ENCODE data around the gene ZNF608.
A peak's percentile ranks its signal among the peaks of the same experiment; 100 is the strongest.

ZNF608 gene

GRCh38 chr5:124713595-124713994, 32.8 kb downstream of the ZNF608 start:
- no peak for DNase-seq

GRCh38 chr5:124712731-124713305, 33.6 kb downstream of the ZNF608 start:
- no peak for DNase-seq

GRCh38 chr5:124708086-124708485, 38.4 kb downstream of the ZNF608 start:
- DNase-seq = no peak

DNA sequence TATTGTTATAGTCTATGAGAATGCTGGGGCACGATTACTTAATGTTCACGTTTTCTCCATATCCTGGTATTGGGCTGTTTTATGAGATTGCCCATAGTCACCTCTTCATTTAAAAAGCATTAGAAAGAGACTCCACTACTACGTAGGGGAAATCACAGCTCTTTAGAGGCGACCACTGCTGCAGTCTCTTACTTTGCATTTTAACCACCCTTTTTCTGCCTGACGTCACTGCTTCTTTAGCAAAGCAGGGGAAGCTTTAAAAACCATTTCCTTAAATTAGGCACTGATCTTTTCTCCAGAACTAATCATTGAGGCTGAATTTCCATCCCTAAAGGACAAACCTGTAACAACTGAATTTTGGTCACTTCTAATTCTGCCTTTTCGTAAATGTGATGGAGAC, 38.9 kb downstream of the ZNF608 start:
- no peak for DNase-seq

DNA sequence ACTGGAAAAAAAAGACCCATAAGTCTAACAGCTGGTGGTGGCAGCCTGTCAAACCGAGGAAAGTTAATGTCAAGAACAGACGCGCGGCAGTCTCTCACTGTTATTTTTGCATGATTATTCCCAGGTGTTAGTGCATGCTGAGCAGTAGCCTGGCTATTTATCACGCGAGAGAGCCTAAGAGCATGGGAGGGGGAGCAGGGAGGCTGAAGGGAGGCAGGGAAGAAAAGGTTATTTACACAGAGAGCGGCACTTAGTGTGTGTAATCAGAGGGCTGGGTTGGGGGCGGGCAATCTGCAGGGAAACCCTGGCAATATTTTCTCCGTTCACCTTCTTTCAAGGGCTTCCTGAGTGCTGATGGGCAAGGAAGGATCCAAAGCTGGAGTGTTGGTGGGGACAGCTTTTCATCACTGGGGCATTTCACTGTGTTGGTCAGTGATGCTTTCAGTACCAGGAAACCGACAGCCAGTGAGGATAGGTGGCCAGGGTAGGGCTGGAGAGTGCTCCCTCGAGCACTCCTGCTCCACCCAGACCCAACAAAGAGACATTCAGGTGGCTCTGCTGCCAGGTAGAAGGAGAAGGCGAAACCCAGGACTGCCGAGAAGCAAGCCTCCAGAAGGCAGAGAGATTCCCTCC, 39.6 kb downstream of the ZNF608 start:
- DNase-seq = peak; percentile 90

DNA sequence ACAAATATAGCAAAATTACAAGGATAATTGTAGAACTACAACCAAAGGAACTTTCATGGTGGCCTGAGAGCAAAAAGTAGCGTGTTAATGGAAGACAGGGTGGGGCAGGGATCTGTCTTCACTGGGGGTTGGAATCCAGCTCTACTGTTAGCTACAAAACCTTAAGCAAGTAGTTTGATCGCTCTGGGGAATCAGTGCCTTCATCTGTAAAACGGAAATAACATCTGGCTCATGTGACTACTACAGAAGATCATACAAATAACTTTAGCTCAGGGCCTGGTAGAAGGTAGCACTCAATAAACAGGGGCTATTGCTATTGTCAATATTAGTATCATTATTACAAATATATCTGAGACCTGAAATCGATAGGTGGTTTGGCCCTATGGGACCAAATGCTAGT, 40.4 kb downstream of the ZNF608 start:
- no peak for DNase-seq

- DNase-seq = peak; percentile 94
These were observed 40.9 kb downstream of the ZNF608 start for GRCh38 chr5:124705577-124705976.

DNA sequence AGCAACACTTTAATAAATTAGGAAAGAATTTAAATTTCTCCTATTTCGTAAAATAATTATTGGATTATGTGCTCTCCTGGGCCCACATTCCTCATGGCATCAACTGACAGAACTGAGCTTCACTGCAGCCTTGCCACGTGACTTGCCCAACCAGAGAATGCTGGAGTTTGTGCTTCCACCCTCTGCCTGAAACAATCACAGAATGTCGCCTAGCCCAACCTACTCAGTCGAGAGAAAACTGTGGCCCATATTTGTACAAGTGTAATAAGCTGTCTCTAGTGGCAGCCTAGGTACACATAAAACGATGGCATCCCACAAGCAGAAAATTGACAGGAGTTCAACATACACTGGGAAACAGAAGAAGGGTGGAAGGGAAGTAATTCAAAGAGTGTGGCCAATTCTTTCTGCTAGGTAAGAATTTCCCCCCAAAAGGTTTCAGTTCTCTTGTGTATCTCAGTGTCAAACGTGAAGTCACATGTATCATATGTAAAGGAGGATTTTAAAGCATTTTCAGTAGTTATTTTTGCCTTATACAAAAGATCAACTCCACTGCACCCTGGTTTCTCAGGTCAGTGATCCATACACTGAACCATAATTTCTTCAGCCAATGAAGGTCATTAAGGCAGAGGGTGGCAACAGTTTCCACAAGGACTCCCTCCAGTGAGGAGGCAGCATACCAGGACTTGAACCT, 41.7 kb downstream of the ZNF608 start:
- no peak for DNase-seq

DNA sequence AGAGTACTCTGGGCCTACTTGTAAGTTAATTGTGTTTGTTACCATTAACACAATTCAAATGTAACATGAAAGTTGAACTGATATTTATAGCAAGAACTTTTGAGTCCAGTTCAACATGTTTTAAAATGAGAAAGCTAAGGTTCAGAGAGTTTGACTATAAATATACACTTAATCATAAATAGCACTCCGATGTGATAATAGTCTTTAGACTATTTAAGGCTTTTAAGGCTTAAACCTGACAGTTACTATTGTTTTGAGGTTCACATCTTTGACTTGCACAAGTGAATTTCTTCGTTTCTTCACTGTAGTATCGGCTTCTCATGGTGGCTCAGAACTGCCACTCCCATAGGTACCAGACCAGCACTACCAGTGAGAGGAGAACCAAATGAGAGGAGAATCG, 42.4 kb downstream of the ZNF608 start:
- no peak for DNase-seq

GRCh38 chr5:124702525-124702924, 43.9 kb downstream of the ZNF608 start:
- DNase-seq = no peak

GRCh38 chr5:124701873-124702425, 44.5 kb downstream of the ZNF608 start:
- DNase-seq = no peak

- no peak for DNase-seq
These were observed 45.4 kb downstream of the ZNF608 start for GRCh38 chr5:124701016-124701415.

GRCh38 chr5:124700333-124700732, 46.1 kb downstream of the ZNF608 start:
- no peak for DNase-seq

DNA sequence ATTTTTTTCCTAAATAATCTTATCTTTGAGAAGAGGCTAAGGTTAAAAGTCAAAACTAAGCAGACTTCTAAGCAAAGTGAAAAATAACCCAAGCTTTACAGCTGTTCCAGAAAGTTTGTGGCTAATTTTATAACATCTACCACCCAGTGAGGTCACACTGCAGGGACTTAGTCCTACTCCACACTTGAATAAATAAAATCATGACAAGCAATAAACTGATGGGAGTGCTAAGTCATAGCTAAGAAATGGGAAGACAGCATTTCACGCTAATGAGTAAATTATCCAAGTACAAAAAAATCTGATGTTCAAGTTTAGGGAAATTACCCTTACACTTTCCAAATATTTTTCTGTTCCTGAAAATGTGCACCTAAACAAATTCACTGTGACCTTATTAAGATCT, 47.7 kb downstream of the ZNF608 start:
- no peak for DNase-seq

- no peak for DNase-seq
These were observed 48.4 kb downstream of the ZNF608 start for GRCh38 chr5:124697933-124698591.

DNA sequence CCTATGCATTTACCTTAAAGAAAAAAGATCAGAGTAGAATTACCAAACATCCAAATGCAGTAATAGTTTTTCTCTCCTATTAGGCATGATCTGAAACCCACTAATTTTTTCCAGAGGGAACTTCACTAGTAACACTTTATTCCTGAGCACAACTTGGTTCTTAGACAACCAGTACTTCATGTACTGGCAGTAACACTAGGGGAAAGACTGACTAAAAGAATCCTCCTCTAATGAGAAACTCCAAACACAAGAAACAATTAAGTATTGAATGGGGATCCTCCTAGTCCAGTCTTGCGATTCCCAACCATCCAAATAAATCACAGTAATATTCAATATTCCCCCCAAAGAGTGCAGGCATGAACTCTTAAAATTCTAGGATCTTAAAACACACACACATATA, 48.9 kb downstream of the ZNF608 start:
- DNase-seq = no peak

GRCh38 chr5:124696898-124697297, 49.5 kb downstream of the ZNF608 start:
- no peak for DNase-seq
